Vagina (tissue), 2 donors: ENCODE data around the gene NID1.

Source experiments
- POLR2A ChIP-seq, 2 donors: fragments of 450-650 bp; IDR thresholded peaks; one replicate each; pipeline ENCODE4 v1.6.1; 2017; ENCODE audit warnings: antibody characterized with exemption in 2 of 2, mild to moderate bottlenecking in 2 of 2, moderate library complexity in 2 of 2
- POLR2AphosphoS5 ChIP-seq, 2 donors: sonication (generic); formaldehyde crosslinking; IDR thresholded peaks; one replicate each; pipeline ENCODE4 v1.9.0; 2017; ENCODE audit warnings: antibody characterized with exemption in 2 of 2, mild to moderate bottlenecking in 2 of 2, low read depth in 1 of 2; ENCODE audit not compliant: insufficient read depth in 1 of 2
- TF ChIP-seq, protein P1 (sequence below), 3 experiments: fragments of 450-650 bp in 2 of 3; fragments of 200-600 bp in 1 of 3; sonication (generic) in 1 of 3; IDR thresholded peaks; one replicate each; pipeline ENCODE4 v1.5.1; 2017 to 2019; ENCODE audit warnings: antibody characterized with exemption in 3 of 3, mild to moderate bottlenecking in 2 of 3, moderate library complexity in 2 of 3

GRCh38 chr1:236086537-236086936 lies 21.6 kb upstream of the NID1 start:
- TF ChIP-seq POLR2A (IDR thresholded peaks at IDR 0.05) (no peak), POLR2AphosphoS5 (IDR thresholded peaks at IDR 0.05; ENCODE audit: insufficient read depth in 1 of 2, low read depth in 1 of 2) (no peak)
- TF ChIP-seq, protein P1, sequence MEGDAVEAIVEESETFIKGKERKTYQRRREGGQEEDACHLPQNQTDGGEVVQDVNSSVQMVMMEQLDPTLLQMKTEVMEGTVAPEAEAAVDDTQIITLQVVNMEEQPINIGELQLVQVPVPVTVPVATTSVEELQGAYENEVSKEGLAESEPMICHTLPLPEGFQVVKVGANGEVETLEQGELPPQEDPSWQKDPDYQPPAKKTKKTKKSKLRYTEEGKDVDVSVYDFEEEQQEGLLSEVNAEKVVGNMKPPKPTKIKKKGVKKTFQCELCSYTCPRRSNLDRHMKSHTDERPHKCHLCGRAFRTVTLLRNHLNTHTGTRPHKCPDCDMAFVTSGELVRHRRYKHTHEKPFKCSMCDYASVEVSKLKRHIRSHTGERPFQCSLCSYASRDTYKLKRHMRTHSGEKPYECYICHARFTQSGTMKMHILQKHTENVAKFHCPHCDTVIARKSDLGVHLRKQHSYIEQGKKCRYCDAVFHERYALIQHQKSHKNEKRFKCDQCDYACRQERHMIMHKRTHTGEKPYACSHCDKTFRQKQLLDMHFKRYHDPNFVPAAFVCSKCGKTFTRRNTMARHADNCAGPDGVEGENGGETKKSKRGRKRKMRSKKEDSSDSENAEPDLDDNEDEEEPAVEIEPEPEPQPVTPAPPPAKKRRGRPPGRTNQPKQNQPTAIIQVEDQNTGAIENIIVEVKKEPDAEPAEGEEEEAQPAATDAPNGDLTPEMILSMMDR (IDR thresholded peaks at IDR 0.05), result no peak
